Measurements from ENCODE around the gene COL19A1.

The COL19A1 gene

GRCh38 chr6:70062010-70062409 is 195.7 kb downstream of the COL19A1 start:
- no peak for TF ChIP-seq MAX (IDR thresholded peaks at IDR 0.05; ENCODE audit: low read depth, low read length)
- TF ChIP-seq CTCF (IDR thresholded peaks at IDR 0.05; ENCODE audit: low read depth, low read length): no peak
- no peak for TF ChIP-seq POLR2A (IDR thresholded peaks at IDR 0.05; ENCODE audit: extremely low read depth, insufficient read length)
- no peak for TF ChIP-seq MYC (IDR thresholded peaks at IDR 0.05; ENCODE audit: low read depth, low read length)
- no peak overlapping the region for H3K4me3 ChIP-seq (ENCODE audit: low read depth, low read length)
- DNase-seq (ENCODE audit: low read depth): no peak

- no peak overlapping the region for H3K4me3 ChIP-seq (ENCODE audit: low read depth, low read length)
- TF ChIP-seq CTCF (IDR thresholded peaks at IDR 0.05; ENCODE audit: low read depth, low read length) (no peak), MYC (IDR thresholded peaks at IDR 0.05; ENCODE audit: low read depth, low read length) (no peak), MAX (IDR thresholded peaks at IDR 0.05; ENCODE audit: low read depth, low read length) (no peak), POLR2A (IDR thresholded peaks at IDR 0.05; ENCODE audit: extremely low read depth, insufficient read length) (no peak)
- DNase-seq (ENCODE audit: low read depth): no peak
Measured at GRCh38 chr6:70072540-70073179, 206.3 kb downstream of the COL19A1 start.

GRCh38 chr6:70073637-70074036 is 207.3 kb downstream of the COL19A1 start:
- no peak overlapping the region for H3K4me3 ChIP-seq (ENCODE audit: low read depth, low read length)
- no peak for DNase-seq (ENCODE audit: low read depth)
- no peak for TF ChIP-seq CTCF (IDR thresholded peaks at IDR 0.05; ENCODE audit: low read depth, low read length)
- TF ChIP-seq POLR2A (IDR thresholded peaks at IDR 0.05; ENCODE audit: extremely low read depth, insufficient read length): no peak
- no peak for TF ChIP-seq MAX (IDR thresholded peaks at IDR 0.05; ENCODE audit: low read depth, low read length)
- no peak for TF ChIP-seq MYC (IDR thresholded peaks at IDR 0.05; ENCODE audit: low read depth, low read length)

- no peak overlapping the region for H3K4me3 ChIP-seq (ENCODE audit: low read depth, low read length)
- no peak for DNase-seq (ENCODE audit: low read depth)
- no peak for TF ChIP-seq POLR2A (IDR thresholded peaks at IDR 0.05; ENCODE audit: extremely low read depth, insufficient read length)
- TF ChIP-seq MAX (IDR thresholded peaks at IDR 0.05; ENCODE audit: low read depth, low read length): no peak
Measured at GRCh38 chr6:70079241-70079640, 212.9 kb downstream of the COL19A1 start.

GRCh38 chr6:70080443-70081070 is 214.2 kb downstream of the COL19A1 start:
- TF ChIP-seq MYC (IDR thresholded peaks at IDR 0.05; ENCODE audit: low read depth, low read length) (no peak), MAX (IDR thresholded peaks at IDR 0.05; ENCODE audit: low read depth, low read length) (no peak), CTCF (IDR thresholded peaks at IDR 0.05; ENCODE audit: low read depth, low read length) (no peak), POLR2A (IDR thresholded peaks at IDR 0.05; ENCODE audit: extremely low read depth, insufficient read length) (no peak)
- DNase-seq (ENCODE audit: low read depth): no peak
- H3K4me3 ChIP-seq (ENCODE audit: low read depth, low read length): no peak overlapping the region

GRCh38 chr6:70082830-70083229 is 216.5 kb downstream of the COL19A1 start:
- H3K4me3 ChIP-seq (ENCODE audit: low read depth, low read length): no peak overlapping the region
- TF ChIP-seq CTCF (IDR thresholded peaks at IDR 0.05; ENCODE audit: low read depth, low read length): no peak
- no peak for TF ChIP-seq MAX (IDR thresholded peaks at IDR 0.05; ENCODE audit: low read depth, low read length)
- TF ChIP-seq MYC (IDR thresholded peaks at IDR 0.05; ENCODE audit: low read depth, low read length): no peak
- TF ChIP-seq POLR2A (IDR thresholded peaks at IDR 0.05; ENCODE audit: extremely low read depth, insufficient read length): no peak
- DNase-seq (ENCODE audit: low read depth): no peak
